Kidney capillary endothelial cell (primary cell): ENCODE data around the gene BOD1L1.
"Not testable (repeated sequence)": the region's sequence is repeated elsewhere in the genome, so short reads cannot be mapped to it uniquely, and the experiment has no call there.

ENCODE experiments used
- DNase-seq: peaks from one replicate; pipeline ENCODE4 v3.0.0-alpha.2; 2018; ENCODE audit warnings: low spot score

BOD1L1 gene

DNA sequence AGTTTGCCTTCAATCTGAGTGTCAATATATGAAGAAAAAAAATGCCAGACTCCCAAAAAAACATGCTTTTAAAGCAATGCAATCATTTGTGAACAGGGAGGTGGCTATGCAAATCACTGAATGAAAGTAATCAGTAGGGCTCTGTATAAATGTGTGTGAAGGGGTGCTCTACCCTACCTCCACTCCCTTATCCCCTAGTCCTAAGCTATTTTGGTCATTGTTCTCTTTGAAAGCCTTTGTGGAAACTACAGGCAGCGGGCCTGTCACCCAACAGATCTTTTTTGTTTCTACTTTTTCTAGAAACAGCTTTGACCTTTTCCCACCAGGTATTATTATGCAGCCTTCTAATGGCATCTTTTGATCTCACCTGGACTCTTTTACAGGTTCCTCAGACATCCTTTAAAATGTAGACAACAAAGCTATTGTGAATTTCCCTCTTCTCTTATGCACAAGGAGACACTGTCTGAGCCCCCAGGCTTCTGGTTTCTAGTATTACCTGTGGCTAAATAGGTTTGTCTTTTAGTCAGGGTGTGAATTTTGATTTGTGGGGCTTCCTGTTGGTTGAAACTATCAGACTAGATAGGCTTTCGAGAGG is 9.2 kb downstream of the BOD1L1 start:
- no peak for DNase-seq

DNA sequence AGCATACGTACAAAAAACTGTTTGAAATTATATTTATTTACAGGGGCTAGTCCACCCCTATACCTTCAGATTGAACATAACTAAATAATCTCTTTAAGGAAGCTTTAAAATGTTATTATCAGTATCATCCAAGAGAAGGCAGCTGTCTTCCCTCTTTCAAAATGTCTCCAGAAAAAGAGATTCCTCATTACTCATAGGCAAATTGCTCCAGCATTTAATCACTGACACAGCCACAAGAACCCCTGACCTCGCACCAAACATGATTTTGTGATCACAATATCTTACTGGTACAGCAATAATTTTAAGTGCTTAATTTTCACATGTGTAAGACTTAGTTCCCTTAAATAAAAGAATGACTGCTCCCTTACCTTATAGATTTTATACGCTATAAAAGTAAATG is 9.7 kb downstream of the BOD1L1 start:
- DNase-seq: no peak

DNA sequence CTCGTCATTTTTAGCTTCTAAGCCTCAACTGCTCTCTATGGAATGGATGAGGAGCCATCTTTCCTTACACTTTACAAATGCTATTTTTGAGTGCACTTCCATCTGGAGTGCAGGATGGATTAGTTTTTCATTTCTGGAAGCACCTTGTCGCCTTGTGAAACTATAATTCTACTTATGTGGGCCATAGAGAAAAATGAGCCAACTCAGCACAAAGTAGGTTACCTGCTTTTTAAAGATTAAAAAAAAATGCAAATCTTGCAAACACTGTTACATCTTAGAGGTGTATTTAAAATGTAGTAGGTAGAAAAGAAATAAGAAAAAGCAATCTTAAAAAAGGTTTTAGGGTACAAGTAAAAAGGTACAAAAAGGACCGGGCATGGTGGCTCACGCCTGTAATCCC is 10.9 kb downstream of the BOD1L1 start:
- DNase-seq: no peak

DNA sequence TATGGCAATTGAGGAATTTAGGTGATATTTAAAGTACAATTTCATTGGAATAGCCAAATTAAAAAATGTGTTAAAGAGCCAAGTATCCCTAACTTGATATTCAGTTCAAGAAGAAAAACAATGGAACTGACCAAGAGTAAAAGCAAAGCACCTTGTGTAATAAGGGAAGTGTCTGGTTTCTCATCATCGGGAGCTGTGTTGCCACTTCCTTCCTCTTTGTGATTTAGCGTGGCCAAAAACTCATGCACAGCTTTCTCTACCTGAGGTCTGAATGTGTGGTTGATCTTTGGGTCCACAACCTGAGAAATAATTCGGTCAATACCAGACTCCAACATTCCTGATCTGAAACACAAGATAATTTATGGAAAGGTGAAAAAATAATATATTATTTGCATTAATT is 12.4 kb downstream of the BOD1L1 start:
- no peak for DNase-seq

DNA sequence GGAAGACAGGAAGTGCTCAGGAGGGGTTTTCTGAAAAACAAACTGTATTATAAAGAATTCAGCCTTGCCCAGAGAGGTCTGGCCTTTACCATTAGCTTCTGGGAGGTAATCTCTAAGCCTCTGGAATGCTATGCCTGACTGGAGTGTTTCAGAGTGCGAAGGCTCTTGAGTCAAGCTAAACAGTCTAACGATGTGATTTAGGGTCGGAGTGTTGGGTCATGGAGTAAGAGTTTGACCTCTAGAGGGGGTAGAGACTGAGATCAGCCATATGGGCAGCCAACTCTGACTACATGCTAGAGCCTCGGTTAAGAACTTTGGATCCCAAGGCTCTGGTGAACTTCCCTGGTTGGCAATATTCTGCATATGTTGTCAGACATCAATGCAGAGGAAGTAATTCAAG is 15.0 kb downstream of the BOD1L1 start:
- no peak for DNase-seq

DNA sequence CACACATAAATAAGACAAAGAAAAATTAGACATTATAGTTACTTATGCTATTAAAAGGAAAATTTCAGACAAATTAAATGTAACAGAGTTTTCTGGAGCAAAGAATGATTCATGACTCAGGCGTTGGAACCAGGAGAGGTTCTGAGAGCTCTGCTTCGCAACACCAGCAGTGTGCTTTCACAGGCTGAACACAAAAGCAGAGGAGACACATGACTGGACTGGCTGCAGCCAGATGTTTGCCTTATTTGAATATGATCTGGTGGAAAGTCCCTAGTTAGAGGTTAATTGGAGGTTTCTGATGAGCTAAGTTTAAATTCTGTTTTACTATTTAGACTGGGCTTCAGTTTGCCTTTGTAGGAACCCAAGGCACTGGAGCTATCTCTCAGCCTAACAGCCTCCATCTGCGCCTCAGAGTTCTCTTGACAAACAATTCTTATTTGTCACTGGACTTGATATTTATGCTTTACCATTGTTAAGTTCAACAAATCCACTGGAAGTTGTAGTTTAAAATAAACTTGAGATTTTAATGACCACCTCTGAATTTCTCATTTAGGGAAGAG is 16.2 kb downstream of the BOD1L1 start:
- DNase-seq: no peak

DNA sequence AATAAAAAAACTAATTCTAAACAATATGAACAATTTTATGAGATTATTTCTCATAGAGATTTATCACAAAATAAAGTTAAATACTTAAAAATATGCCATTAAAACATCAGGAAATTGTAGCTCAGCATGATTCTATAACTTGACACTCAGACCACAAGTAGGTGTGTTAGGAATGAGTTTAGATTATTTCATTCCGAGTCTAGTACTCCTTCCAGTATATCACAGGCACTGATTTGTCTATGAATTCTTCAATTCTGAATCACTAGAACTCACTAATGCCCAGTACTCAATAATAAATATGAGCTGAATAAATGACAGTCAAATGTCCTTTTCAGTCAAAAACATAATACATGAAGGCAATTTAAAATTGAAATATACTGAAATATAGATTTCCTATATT is 22.2 kb downstream of the BOD1L1 start:
- DNase-seq: no peak

DNA sequence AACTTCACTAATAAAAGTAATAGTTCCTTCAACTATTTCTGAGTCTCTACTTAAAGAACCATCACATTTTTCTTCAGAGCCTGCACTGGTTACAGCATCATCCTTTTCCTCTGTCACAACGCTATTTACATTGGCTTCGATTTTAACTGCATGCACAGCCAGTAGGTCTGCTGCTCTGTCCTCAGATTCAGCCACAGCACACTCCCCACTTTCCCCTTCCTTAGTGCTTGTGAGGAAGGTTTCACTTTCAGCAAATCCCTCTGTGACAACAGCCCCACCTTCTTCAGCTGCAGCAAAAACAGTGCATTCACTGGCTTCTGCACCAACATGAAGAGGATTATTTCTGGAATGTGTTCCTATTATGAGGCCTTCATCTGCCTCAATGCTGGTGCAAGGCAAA is 25.7 kb downstream of the BOD1L1 start:
- DNase-seq: no peak

DNA sequence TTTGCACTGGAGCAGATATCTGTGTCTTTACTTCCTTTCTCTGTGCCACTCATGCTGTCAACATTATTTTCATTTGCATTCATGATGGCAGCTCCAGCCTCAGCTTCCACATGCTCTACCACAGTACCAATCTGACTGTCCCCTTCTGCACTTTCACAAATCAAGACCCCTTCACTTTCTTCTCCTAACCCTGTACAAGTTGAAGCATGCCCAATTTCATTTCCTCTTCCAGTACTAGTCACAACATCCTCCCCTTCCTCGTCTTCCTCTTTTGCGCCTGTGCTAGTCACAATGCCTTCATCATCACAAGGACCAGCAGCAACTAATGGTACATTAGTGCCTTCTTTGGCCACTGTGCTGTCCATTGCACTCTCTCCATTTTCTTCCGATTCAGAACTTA is 26.5 kb downstream of the BOD1L1 start:
- DNase-seq: no peak

DNA sequence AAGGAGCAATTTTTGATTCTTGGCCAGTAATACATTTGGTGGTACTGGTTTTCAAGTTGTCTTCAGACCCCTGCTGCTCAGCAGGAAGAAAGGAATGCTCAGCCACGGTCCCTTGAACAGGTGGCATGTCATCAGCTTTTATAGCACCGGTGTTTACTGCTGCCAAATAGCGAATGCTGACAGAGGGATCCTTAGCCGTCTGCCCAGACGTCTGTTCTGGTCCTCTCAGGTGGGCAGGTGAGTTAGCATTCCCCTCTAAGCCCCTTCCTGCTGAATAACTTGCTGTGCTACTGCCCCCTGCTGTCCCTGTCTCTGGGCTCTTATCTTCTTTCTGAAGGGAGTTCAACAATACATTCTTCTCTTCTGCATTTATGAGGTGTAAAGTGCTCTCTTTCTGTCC is 28.4 kb downstream of the BOD1L1 start:
- DNase-seq: no peak

DNA sequence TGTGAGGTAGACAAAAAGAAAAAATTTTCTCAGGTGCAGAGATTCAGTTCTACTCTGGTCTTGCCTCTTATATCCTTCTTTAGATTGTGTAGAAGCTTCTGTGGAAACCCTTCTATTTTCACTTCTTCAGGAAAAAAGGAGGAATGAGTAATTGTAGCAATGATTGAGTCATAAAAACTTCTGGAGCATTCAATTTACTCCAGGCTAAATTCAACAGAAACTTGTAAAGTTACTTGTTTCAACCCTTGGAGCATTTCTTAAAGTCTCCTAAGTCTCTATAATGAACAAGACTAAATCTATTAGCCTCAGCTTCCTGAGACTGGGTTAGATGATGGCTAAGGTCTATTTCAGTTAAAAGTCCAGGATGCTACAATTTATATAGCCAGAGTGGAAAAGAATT is 29.9 kb downstream of the BOD1L1 start:
- DNase-seq: no peak

DNA sequence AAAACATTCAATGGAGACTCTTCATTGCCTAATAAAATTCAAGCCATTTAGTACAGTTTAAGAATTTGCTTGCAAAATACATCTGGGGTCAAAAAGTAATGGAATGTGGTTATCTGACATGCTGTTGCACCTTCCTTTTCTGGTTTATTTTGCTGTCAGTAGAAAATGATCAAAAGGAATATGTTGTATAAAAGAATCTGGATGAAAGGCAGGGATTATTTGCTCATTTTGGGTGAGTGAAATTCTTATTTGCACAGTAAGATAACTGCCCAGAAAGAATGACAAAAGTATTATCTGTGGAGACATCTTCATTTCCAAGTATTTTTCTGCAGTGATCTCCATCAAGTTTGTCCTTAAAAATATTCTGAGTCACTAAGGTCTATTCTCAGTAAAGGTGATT is 30.4 kb downstream of the BOD1L1 start:
- no peak for DNase-seq

DNA sequence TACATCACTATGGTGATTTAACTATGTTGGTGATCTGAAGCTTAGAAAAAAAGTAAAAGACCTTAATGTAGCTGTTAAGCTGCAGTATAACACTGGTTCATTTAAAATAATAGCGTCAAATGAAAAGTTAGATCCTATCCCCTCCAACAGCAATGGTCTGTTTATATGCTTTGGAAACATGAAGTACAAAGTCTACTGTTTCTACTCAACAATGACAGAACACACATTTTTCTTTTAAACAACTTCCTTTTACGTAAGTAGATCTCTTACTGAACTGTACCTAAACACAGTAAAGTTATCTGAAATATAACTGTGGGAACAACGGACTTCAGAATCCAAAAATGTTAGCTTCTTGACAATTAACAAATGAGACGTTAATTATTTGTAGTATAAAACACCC is 35.3 kb downstream of the BOD1L1 start:
- DNase-seq: no peak

DNA sequence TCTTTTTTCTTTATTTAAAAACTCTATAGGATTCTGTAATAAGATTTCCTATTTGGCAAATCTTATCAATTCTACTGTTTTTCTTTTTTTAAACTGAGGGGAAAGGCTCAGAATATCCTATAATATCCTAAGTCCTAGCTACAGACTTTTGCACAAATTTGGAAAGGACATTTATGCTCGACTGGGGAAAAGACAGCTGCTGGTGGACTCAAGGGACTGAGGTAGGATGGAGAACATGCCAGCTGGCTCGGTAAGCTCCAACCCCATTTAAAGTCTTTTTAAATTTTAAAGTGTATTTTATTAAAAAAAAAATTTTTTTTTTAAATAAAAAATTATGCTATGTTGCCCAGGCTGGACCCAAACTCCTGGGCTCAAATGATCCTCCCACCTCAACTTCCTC is 36.8 kb downstream of the BOD1L1 start:
- DNase-seq: no peak

DNA sequence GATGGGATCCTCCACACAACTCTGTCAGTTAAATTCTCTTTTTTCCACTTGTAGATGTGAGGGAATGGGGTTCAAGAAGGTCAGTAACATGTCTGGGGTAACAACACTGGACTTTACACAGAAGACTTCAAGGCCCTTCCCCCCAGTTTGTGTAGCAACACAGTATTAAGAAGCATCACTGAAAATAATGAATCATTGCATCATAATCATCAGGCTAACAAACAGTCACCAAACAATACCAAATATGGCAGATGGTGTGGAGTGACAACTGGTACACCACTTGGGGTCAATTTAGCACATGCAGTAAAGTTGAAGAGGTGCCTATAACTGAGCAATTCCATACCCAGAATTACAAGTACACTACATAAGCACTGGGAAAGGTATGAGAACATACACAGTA is 38.6 kb downstream of the BOD1L1 start:
- no peak for DNase-seq

DNA sequence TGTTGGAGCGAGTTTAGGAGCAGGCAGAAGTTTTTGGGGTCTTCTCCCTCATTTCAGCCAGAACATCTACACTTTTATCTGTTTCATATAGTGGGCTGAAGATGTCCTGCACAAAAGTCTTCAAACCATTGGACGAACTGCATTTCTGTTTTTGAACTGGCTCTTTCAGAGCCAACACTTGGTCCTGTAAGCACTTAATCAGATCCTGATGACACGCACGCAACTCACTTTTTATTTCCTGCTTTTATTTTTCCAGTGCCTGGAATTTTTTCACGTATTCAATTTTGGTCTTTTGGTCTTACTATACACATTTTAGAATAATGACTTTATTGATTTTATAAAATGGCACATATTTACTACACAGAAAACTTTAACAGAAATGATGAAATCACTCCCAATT is 43.0 kb downstream of the BOD1L1 start:
- peak; percentile 55 for DNase-seq

DNA sequence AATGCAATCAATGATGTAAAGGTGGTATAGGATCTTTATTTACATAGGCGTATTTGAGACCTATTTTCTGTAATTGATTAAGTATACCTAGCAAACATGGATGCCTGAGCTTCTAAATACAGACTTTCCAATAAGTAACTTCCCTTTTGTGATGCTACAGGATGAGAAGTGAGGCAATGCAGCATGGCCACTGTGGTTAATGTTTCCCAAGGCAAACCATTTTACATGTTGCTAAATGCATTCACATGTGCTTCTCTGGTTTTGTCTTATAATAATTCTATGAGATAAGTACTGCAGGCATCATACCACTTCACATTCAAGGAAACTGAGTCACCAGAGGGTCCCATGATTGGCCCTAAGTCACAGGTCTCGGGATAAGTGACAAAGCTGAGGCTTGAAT is 47.5 kb downstream of the BOD1L1 start:
- no peak for DNase-seq

DNA sequence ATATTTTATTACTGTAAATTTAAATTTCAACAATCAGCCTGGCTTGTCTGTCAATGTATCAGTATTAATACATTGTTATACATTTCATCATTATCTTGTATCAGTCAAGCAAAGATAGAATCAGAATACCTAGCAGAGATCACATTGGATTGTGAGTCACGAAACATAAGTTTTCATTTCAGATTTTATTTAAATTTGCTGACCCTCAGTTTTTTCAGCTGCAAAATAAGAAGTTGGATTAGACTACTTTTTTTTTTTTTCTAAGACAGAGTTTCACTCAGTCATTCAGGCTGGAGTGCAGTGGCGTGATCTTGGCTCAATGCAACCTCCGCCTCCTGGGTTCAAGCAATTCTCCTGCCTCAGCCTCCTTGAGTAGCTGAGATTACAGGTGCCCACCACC is 49.9 kb downstream of the BOD1L1 start:
- DNase-seq: no peak

DNA sequence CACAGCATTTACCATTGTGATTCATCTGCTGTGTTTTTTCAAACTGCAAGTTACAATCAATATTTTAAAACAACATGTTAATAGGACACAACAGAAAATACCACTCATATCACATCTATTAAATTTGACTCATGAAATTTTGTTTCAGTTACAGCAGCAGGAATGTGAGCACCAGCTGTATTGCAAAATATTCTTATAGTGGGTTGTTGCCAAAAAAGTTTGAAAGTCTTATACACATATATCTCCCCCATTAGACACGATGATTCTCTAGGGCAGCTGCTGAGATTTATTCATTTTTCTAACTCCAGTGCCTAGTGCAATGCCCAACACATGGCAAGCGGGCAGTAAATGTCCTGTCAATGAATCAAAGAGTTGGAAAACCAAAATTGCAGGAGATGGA is 56.6 kb downstream of the BOD1L1 start:
- DNase-seq: no peak

DNA sequence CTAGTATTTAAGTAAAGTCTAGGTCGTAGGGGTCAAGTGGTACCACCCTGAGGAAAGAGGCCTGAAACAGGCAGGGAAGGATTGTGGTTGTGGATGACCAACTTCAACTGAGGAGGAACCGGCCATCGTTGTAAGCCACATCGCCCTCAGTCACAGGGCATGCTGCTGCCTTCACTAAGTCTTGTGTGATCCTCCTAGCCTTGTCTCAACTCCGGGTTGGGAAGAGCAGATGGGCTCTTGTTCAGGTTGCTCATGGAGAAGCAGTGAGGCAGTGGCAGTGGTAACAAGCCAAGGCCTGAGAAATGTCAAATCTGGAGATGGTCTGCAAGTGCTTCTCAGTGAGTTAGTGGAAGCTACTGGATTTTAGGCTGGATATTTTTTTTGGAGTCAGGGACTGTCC is 60.4 kb downstream of the BOD1L1 start:
- DNase-seq: no peak

DNA sequence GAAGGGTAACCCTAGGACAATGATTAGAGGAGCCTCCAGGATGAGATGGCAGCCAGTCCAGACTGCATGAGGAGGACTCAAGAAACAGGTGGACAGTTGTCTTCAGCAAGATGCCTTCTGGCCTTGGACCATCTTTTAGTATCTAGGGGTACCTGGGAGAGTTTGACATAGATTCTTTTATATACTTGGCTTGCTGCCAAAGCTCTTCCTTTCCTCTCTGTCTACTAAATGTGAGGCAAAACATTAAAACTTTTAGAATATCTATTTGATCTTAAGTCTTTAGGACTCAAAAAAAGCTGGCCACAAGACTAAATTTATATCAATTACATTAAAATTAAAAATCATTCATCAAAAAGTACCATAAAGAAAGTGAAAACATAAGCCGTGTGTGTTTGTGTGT is 64.6 kb downstream of the BOD1L1 start:
- DNase-seq: no peak

DNA sequence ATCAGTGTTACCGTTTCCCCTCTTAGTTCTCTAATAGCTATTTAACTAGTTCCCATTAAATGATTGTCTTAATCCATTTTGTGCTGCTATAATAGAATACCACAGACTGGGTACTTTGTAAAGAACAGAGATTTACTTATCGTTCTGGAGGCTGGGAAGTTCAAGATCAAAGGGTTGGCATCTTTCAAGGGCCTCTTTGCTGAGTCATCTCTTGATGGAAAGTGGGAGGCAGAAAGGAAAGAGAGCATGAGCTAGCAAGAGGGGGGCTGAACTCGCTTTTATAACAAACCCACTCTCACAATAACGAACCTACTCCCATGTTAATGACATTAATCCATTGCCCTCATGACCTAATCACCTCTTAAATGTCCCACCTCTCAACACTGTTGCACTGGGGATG is 65.9 kb downstream of the BOD1L1 start:
- DNase-seq: no peak

DNA sequence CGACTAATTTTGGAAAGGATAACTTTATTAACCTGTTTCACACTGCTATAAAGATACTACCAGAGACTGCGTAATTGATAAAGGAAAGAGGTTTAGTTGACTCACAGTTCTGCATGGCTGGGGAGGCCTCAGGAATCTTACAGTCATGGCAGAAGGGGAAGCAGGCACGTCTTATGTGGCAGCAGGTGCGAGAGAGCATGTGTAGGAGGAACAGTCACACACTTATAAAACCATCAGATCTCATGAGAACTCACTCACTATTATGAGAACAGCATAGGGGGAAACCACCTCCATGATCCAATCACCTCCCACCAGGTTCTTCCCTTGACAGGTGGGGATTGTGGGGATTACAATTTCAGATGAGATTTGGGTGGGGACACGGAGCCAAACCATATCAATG is 67.4 kb downstream of the BOD1L1 start:
- DNase-seq: not testable (repeated sequence)

DNA sequence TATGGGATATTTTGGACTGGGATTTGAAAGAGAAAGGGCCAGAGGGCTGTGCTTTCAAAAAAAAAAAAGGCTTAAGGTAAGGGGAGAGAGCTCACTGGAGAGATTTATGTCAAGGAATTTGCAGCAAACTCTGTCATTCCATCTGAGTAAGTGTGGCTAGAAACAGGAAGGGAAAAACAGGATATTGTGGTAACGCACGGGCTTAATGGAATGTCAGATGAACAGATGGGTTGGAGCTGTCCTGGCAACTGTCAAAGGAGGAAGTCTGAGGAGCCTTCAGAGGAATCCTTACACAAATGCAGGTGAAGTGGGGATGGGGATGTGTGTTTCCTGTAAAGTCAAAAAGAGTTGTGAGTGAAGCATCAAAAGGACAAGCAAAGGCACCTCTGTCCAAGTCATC is 68.1 kb downstream of the BOD1L1 start:
- no peak for DNase-seq

DNA sequence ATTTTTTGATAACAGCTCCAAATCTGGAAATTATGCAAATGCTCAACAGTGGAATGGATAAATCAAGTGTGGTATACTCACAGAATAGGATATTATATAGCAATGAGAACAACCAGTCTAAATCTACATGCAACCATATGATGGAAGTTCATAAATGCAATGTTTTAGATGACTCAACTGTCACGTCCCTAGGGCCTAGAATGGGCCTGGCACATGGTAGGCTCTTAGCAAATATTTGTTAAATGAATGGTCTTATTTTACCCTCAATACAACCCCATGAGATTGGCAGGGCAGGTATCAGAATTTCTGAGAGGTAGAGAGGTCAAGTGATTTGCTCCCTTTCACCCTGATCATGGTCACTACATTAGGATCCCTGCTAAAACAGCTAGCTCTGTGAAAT is 68.6 kb downstream of the BOD1L1 start:
- DNase-seq: no peak
